Measurements from ENCODE around the gene STMN3. TPM values are rescaled to one million over a fixed set of nuclear protein-coding genes. Genes with fewer than 3 reads are reported as not detected.
"Not testable (repeated sequence)": the region's sequence is repeated elsewhere in the genome, so short reads cannot be mapped to it uniquely, and the experiment has no call there.

STMN3 gene
- total and polyA plus RNA-seq, 7 donors: 1.8 to 25.2 (median 19.9) TPM

GRCh38 chr20:63618291-63618980 is 34.8 kb downstream of the STMN3 start:
- H3K4me1 ChIP-seq: no peaks in the 10 kb centered on the region
- 88 to 90% methylated on average over 11 of the region's 11 CpGs for WGBS, 2 donors
- peaks cover 0 to 37% (median 19%) of the 10 kb centered on the region in 4 donors for H3K36me3 ChIP-seq
- no peaks in the 10 kb centered on the region for H3K9me3 ChIP-seq
- TF ChIP-seq POLR2AphosphoS5 (IDR thresholded peaks at IDR 0.05): no peak
- no peak for TF ChIP-seq CTCF (IDR thresholded peaks at IDR 0.05)
- no peak for TF ChIP-seq POLR2A (IDR thresholded peaks at IDR 0.05)
- TF ChIP-seq EP300 (IDR thresholded peaks at IDR 0.05): no peak
- H3K27me3 ChIP-seq: no peaks in the 10 kb centered on the region
- H3K4me3 ChIP-seq: no peak overlapping the region
- intact Hi-C loops (cut with DNase I): no loop called here
- H3K27ac ChIP-seq: no peak overlapping the region
- no peak for DNase-seq

GRCh38 chr20:63617876-63618265 is 35.4 kb downstream of the STMN3 start:
- Histone ChIP-seq H3K9me3 (no peaks in the 10 kb centered on the region), H3K36me3 (peaks cover 0 to 37% (median 19%) of the 10 kb centered on the region in 4 donors), H3K4me3 (no peak overlapping the region), H3K27me3 (no peaks in the 10 kb centered on the region), H3K4me1 (no peaks in the 10 kb centered on the region), H3K27ac (no peak overlapping the region)
- no peak for TF ChIP-seq POLR2AphosphoS5 (IDR thresholded peaks at IDR 0.05)
- TF ChIP-seq EP300 (IDR thresholded peaks at IDR 0.05): no peak
- intact Hi-C loops (cut with DNase I): no loop called here
- WGBS, 2 donors: 91 to 96% methylated on average over 8 of the region's 8 CpGs
- DNase-seq: no peak

- no peak for DNase-seq
- Histone ChIP-seq H3K36me3 (peaks cover 0 to 37% (median 19%) of the 10 kb centered on the region in 4 donors), H3K27ac (no peak overlapping the region), H3K4me3 (no peak overlapping the region), H3K4me1 (no peaks in the 10 kb centered on the region), H3K27me3 (no peaks in the 10 kb centered on the region), H3K9me3 (no peaks in the 10 kb centered on the region)
- intact Hi-C loops (cut with DNase I): no loop called here
- 94 to 96% methylated on average over 41 of the region's 41 CpGs for WGBS, 2 donors
- TF ChIP-seq EP300 (IDR thresholded peaks at IDR 0.05) (no peak), POLR2AphosphoS5 (IDR thresholded peaks at IDR 0.05) (no peak), CTCF (IDR thresholded peaks at IDR 0.05) (no peak), POLR2A (IDR thresholded peaks at IDR 0.05) (no peak)
Measured at GRCh38 chr20:63617092-63617875, 35.9 kb downstream of the STMN3 start.

GRCh38 chr20:63613863-63614594 is 39.2 kb downstream of the STMN3 start:
- H3K27me3 ChIP-seq: not testable (repeated sequence)
- 90 to 93% methylated on average over 18 of the region's 18 CpGs for WGBS, 2 donors

More at GRCh38 chr20:63613863-63614594, 39.2 kb downstream of the STMN3 start:
- H3K9me3 ChIP-seq; H3K4me1 ChIP-seq; DNase-seq; H3K4me3 ChIP-seq; H3K27ac ChIP-seq; intact Hi-C loops (cut with DNase I): not testable (repeated sequence)
- peak in 3 of 4 experiments; percentile 11 to 21 (median 19) for TF ChIP-seq CTCF (IDR thresholded peaks at IDR 0.05)
- H3K36me3 ChIP-seq: peaks cover 0 to 35% (median 19%) of the 10 kb centered on the region in 4 donors

Measured in sigmoid colon (tissue), 7 donors.